ENCODE measurements around the gene DMP1.

DNA sequence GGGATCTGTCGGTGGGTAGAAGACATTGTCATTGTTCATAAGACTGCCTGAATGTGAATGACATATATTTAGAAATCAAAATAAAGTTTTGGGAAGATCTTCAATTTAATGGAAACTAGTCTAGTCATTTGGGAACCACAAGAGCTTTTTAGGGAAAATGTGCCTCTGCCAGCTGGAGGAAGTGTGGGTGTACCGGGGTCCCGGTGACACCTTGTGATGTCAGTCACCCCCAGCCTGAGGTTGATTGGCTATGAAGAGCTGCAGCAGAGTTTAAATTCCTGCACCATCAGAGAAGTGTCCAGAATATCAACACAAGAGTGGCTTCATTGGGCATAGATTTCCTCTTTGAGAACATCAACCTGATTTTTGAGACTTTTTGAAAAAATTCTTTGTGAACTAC, at the start of gene DMP1:
- TF ChIP-seq EZH2 (IDR thresholded peaks at IDR 0.05; ENCODE audit: insufficient read depth, poor library complexity, severe bottlenecking) (no peak), EZH2phosphoT487 (IDR thresholded peaks at IDR 0.05; ENCODE audit: insufficient read depth, low read depth) (no peak)

Data from GM23248 (cell line).